Activated CD4-positive, alpha-beta memory T cell treated with anti-CD3 and anti-CD28 coated beads, Interleukin-2, amount 10 ng/mL, durations not matched to agents 7 days and 5 days (primary cell): ENCODE results near the gene OGDHL. TPM values are rescaled to one million over a fixed set of nuclear protein-coding genes. Genes with fewer than 3 reads are reported as not detected.
"Not testable (repeated sequence)": the region's sequence is repeated elsewhere in the genome, so short reads cannot be mapped to it uniquely, and the experiment has no call there.

Source experiments
- CTCF ChIA-PET: fragments of 350-600 bp; sonication (Branson Sonifier 250); formaldehyde crosslinking; loops from one replicate; lab custom pipeline; 2021; ENCODE audit warnings: antibody characterized with exemption, inconsistent platforms; lab: Charles Lee
- POLR2A ChIA-PET: fragments of 350-600 bp; sonication (Branson Sonifier 250); formaldehyde crosslinking; loops from one replicate; lab custom pipeline; 2021; ENCODE audit warnings: antibody characterized with exemption; lab: Charles Lee
- DNase-seq: peaks from one replicate; pipeline ENCODE4 v3.0.0-alpha.2; 2020
- H3K27ac Mint-ChIP-seq: one replicate; pipeline ENCODE4 v1.8.0; 2021; ENCODE audit warnings: mild to moderate bottlenecking, mixed read lengths
- H3K27me3 Mint-ChIP-seq: one replicate; pipeline ENCODE4 v1.8.0; 2021; ENCODE audit warnings: mixed read lengths
- H3K36me3 Mint-ChIP-seq: one replicate; pipeline ENCODE4 v1.8.0; 2021; ENCODE audit warnings: low read depth, mixed read lengths
- H3K4me1 Mint-ChIP-seq: one replicate; pipeline ENCODE4 v1.8.0; 2021; ENCODE audit warnings: mixed read lengths
- H3K4me3 Mint-ChIP-seq: one replicate; pipeline ENCODE4 v1.8.0; 2021; ENCODE audit warnings: mild to moderate bottlenecking, mixed read lengths
- H3K9me3 Mint-ChIP-seq: one replicate; pipeline ENCODE4 v1.8.0; 2021; ENCODE audit warnings: mixed read lengths
- total RNA-seq, 2 experiments: library from RNA; stranded (reverse); gene quantifications; one replicate each; pipeline ENCODE4 v1.2.3, GENCODE V29; 2021

The OGDHL gene
- total RNA-seq, result not detected

GRCh38 chr10:49761789-49762565 is at the start of gene OGDHL:
Gene OGDHL, minus strand, starts transcription at chr10:49762323. Its CDS starts 3,731 bp downstream, at chr10:49758592.
- H3K27ac Mint-ChIP-seq, result no peak within 1 kb of the TSS
- H3K36me3 Mint-ChIP-seq, result no peaks in the 10 kb centered on the region
- H3K9me3 Mint-ChIP-seq, result no peaks in the 10 kb centered on the region
- peaks cover 15% of the 10 kb centered on the region for H3K27me3 Mint-ChIP-seq
- DNase-seq, result peak; percentile 55
- H3K4me3 Mint-ChIP-seq, result peak within 1 kb of the TSS; percentile 17
- CTCF ChIA-PET, result no interaction called here
- POLR2A ChIA-PET, result no interaction called here
- H3K4me1 Mint-ChIP-seq, result peaks cover 3% of the 10 kb centered on the region

- Mint-ChIP-seq H3K4me1 (no peaks in the 10 kb centered on the region), H3K4me3 (no peak overlapping the region), H3K36me3 (no peaks in the 10 kb centered on the region), H3K27me3 (peaks cover 4% of the 10 kb centered on the region), H3K27ac (no peak overlapping the region), H3K9me3 (peaks cover 5% of the 10 kb centered on the region)
- no peak for DNase-seq
- ChIA-PET POLR2A (no interaction called here), CTCF (no interaction called here)
These were observed 41.9 kb upstream of the OGDHL start for GRCh38 chr10:49803988-49804387.

GRCh38 chr10:49798275-49798674 is 36.2 kb upstream of the OGDHL start:
- Mint-ChIP-seq H3K27ac (no peak overlapping the region), H3K4me1 (no peaks in the 10 kb centered on the region), H3K9me3 (no peaks in the 10 kb centered on the region), H3K4me3 (no peak overlapping the region), H3K36me3 (no peaks in the 10 kb centered on the region), H3K27me3 (peaks cover 10% of the 10 kb centered on the region)
- ChIA-PET POLR2A (no interaction called here), CTCF (no interaction called here)
- DNase-seq, result no peak

- H3K9me3 Mint-ChIP-seq, result no peaks in the 10 kb centered on the region
- H3K4me3 Mint-ChIP-seq, result no peak overlapping the region
- H3K27me3 Mint-ChIP-seq, result no peaks in the 10 kb centered on the region
- no peaks in the 10 kb centered on the region for H3K4me1 Mint-ChIP-seq
- H3K36me3 Mint-ChIP-seq, result no peaks in the 10 kb centered on the region
- CTCF ChIA-PET, result no interaction called here
- POLR2A ChIA-PET, result no interaction called here
- no peak overlapping the region for H3K27ac Mint-ChIP-seq
- no peak for DNase-seq
These were observed 29.0 kb upstream of the OGDHL start for GRCh38 chr10:49791100-49791499.

GRCh38 chr10:49784681-49785080 is 22.6 kb upstream of the OGDHL start:
- H3K27me3 Mint-ChIP-seq, result peaks cover 8% of the 10 kb centered on the region
- ChIA-PET CTCF (no interaction called here), POLR2A (no interaction called here)
- no peaks in the 10 kb centered on the region for H3K9me3 Mint-ChIP-seq
- DNase-seq, result no peak
- H3K36me3 Mint-ChIP-seq, result no peaks in the 10 kb centered on the region
- no peak overlapping the region for H3K27ac Mint-ChIP-seq
- no peaks in the 10 kb centered on the region for H3K4me1 Mint-ChIP-seq
- H3K4me3 Mint-ChIP-seq, result no peak overlapping the region

- DNase-seq, result no peak
- H3K27me3 Mint-ChIP-seq, result peaks cover 8% of the 10 kb centered on the region
- H3K36me3 Mint-ChIP-seq, result no peaks in the 10 kb centered on the region
- ChIA-PET CTCF (no interaction called here), POLR2A (no interaction called here)
- H3K27ac Mint-ChIP-seq, result no peak overlapping the region
- H3K9me3 Mint-ChIP-seq, result no peaks in the 10 kb centered on the region
- H3K4me1 Mint-ChIP-seq, result no peaks in the 10 kb centered on the region
- no peak overlapping the region for H3K4me3 Mint-ChIP-seq
These were observed 21.5 kb upstream of the OGDHL start for GRCh38 chr10:49783645-49784044.

GRCh38 chr10:49781247-49781646 is 19.1 kb upstream of the OGDHL start:
- Mint-ChIP-seq H3K27ac (no peak overlapping the region), H3K27me3 (peaks cover 8% of the 10 kb centered on the region), H3K9me3 (no peaks in the 10 kb centered on the region), H3K4me3 (no peak overlapping the region), H3K4me1 (no peaks in the 10 kb centered on the region), H3K36me3 (no peaks in the 10 kb centered on the region)
- CTCF ChIA-PET, result no interaction called here
- POLR2A ChIA-PET, result no interaction called here
- DNase-seq, result no peak

- Mint-ChIP-seq H3K4me1 (no peaks in the 10 kb centered on the region), H3K9me3 (no peaks in the 10 kb centered on the region)
- CTCF ChIA-PET, result interaction anchor here (0.5 kb wide), 1 partner anchor 79 kb away, joined by 5 read pairs; no protein-coding TSS in a partner anchor
These were observed 16.1 kb upstream of the OGDHL start for GRCh38 chr10:49778197-49778596.

GRCh38 chr10:49776851-49777250 is 14.7 kb upstream of the OGDHL start:
- ChIA-PET POLR2A (no interaction called here), CTCF (no interaction called here)
- DNase-seq, result no peak
- Mint-ChIP-seq H3K27ac (no peak overlapping the region), H3K36me3 (no peaks in the 10 kb centered on the region), H3K27me3 (peaks cover 7% of the 10 kb centered on the region), H3K9me3 (no peaks in the 10 kb centered on the region), H3K4me3 (no peak overlapping the region), H3K4me1 (no peaks in the 10 kb centered on the region)

More at GRCh38 chr10:49778197-49778596, 16.1 kb upstream of the OGDHL start:
- H3K27me3 Mint-ChIP-seq, result no peaks in the 10 kb centered on the region
- H3K4me3 Mint-ChIP-seq, result no peak overlapping the region
- H3K27ac Mint-ChIP-seq, result no peak overlapping the region
- no peaks in the 10 kb centered on the region for H3K36me3 Mint-ChIP-seq
- DNase-seq, result no peak
- POLR2A ChIA-PET, result no interaction called here

GRCh38 chr10:49775014-49775413 is 12.9 kb upstream of the OGDHL start:
- no peaks in the 10 kb centered on the region for H3K4me1 Mint-ChIP-seq
- no peaks in the 10 kb centered on the region for H3K36me3 Mint-ChIP-seq
- H3K27me3 Mint-ChIP-seq, result peaks cover 18% of the 10 kb centered on the region
- DNase-seq, result no peak
- no peaks in the 10 kb centered on the region for H3K9me3 Mint-ChIP-seq
- ChIA-PET CTCF (no interaction called here), POLR2A (no interaction called here)
- H3K4me3 Mint-ChIP-seq, result no peak overlapping the region
- no peak overlapping the region for H3K27ac Mint-ChIP-seq

GRCh38 chr10:49772944-49773343 is 10.8 kb upstream of the OGDHL start:
- H3K9me3 Mint-ChIP-seq, DNase-seq, H3K27ac Mint-ChIP-seq, POLR2A ChIA-PET, CTCF ChIA-PET, H3K36me3 Mint-ChIP-seq, H3K4me1 Mint-ChIP-seq, H3K4me3 Mint-ChIP-seq: not testable (repeated sequence)
- H3K27me3 Mint-ChIP-seq, result peaks cover 23% of the 10 kb centered on the region

- DNase-seq, CTCF ChIA-PET: not testable (repeated sequence)
These were observed 8.9 kb upstream of the OGDHL start for GRCh38 chr10:49771046-49771445.

GRCh38 chr10:49769692-49770091 is 7.6 kb upstream of the OGDHL start:
- ChIA-PET POLR2A (no interaction called here), CTCF (no interaction called here)
- Mint-ChIP-seq H3K4me1 (no peaks in the 10 kb centered on the region), H3K36me3 (peaks cover 2% of the 10 kb centered on the region), H3K27me3 (peaks cover 29% of the 10 kb centered on the region), H3K4me3 (no peak overlapping the region), H3K9me3 (no peaks in the 10 kb centered on the region), H3K27ac (no peak overlapping the region)
- no peak for DNase-seq

More at GRCh38 chr10:49771046-49771445, 8.9 kb upstream of the OGDHL start:
- H3K4me3 Mint-ChIP-seq, H3K36me3 Mint-ChIP-seq, H3K27ac Mint-ChIP-seq, POLR2A ChIA-PET, H3K9me3 Mint-ChIP-seq, H3K4me1 Mint-ChIP-seq: not testable (repeated sequence)
- H3K27me3 Mint-ChIP-seq, result peaks cover 29% of the 10 kb centered on the region

GRCh38 chr10:49768731-49769130 is 6.6 kb upstream of the OGDHL start:
- Mint-ChIP-seq H3K9me3 (no peaks in the 10 kb centered on the region), H3K27ac (no peak overlapping the region), H3K4me1 (no peaks in the 10 kb centered on the region), H3K36me3 (peaks cover 2% of the 10 kb centered on the region), H3K4me3 (no peak overlapping the region), H3K27me3 (peaks cover 29% of the 10 kb centered on the region)
- DNase-seq, result no peak
- ChIA-PET POLR2A (no interaction called here), CTCF (no interaction called here)
